NCI-H82 treated with DMSO at 0.1 percent for 48 hours (cell line): ENCODE measurements around the gene DEFB114.

Experiments used
- DNase-seq: peaks from one replicate; lab custom pipeline; 2025; ENCODE audit not compliant: unreplicated experiment; lab: John Stamatoyannopoulos, UW

The DEFB114 gene

GRCh38 chr6:49937017-49937416 is 26.9 kb downstream of the DEFB114 start:
- DNase-seq, result no peak

- DNase-seq, result no peak
Measured at GRCh38 chr6:49935387-49935786, 28.6 kb downstream of the DEFB114 start.

GRCh38 chr6:49934770-49935169 is 29.2 kb downstream of the DEFB114 start:
- no peak for DNase-seq

DNA sequence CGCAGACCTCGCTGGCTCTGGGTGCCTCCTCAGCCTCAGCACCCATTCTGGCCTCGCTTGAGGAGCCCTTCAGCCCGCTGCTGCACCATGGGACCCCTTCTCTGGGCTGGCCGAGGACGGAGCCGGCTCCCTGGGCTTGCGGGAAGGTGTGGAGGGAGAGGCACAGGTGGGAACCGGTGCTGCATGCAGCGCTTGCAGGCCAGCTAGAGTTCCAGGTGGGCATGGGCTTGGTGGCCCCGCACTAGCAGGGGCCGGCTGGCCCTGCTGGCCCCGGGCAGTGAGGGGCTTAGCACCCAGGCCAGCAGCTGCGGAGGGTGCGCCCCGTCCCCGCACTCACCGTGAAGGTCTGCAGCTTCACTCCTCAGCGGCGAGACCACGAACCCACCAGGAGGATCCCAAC is 30.4 kb downstream of the DEFB114 start:
- no peak for DNase-seq

DNA sequence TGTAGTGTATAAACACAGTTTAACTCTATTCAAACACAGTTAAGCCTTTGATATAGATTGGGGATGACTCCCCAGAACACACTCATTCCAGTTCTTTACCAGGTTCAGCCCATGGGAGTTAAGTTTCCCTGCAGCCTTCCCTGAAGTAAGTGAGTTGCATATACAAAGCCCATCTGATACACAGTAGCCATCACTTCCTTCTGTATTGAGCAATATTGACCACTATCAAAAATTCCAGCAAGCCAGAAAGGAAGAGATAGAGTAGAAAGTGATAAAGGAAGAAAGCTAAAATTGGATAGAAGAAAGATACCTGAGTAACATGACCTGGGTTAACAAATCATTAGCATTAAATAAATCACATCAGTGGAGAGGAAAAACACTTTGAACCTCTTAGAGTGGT is 34.6 kb downstream of the DEFB114 start:
- DNase-seq, result no peak

GRCh38 chr6:49923826-49924225 is 40.1 kb downstream of the DEFB114 start:
- DNase-seq, result no peak

- DNase-seq, result no peak
Measured at GRCh38 chr6:49919935-49920644, 43.9 kb downstream of the DEFB114 start.

GRCh38 chr6:49919261-49919660 is 44.7 kb downstream of the DEFB114 start:
- no peak for DNase-seq

DNA sequence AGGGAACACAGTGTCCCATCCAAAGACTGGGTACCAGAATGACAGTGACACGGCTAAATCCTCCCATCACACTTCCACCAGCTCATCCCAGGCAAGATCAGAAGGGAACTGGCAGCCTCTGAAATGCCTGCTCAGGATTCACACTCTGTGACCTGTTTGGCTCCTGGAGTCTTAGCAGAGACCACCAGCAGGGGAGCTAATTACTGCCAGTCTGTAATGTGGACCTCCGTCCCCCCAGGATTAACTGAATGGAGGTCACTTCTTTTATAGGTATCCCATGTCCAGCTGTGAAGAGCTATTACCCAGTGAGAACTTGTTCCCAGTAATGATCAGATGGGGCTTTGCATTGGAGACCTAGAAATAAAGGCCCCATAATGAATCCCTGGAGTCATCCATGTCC is 45.2 kb downstream of the DEFB114 start:
- no peak for DNase-seq

GRCh38 chr6:49915035-49915434 is 48.9 kb downstream of the DEFB114 start:
- DNase-seq, result no peak

DNA sequence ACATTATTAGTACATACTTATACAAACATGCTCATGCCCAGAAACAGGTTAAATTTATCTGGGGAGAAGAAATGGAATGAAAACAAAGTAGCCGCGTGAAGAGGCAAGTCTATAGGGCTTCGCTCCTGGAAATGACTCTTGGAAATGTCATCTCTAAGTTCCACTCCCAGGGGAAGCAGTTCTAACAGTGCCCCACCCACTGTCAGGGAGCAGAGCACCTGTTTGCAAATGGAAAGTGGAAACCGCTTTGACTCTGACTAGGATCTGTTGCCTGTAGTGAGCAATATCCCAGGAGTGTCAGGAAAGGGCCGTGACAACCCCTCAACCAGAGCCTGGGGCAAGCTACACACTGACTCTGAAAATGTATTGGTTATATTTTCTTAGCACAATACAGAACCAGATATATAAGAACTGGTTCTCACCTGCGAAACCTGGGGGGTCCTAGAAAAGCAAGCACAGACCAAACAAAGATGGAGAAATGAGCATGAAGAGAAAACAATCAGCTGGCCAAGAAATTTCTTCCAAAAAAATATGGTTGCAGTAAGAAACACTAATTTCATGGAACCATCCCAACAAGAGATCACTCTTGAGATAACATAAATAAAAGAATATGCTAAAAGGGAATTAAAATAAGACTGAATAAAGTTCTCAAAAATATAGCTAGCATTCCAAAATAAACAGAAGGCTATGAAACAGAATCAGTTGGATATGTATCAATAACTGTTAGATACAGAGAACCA is 50.2 kb downstream of the DEFB114 start:
- DNase-seq, result no peak

DNA sequence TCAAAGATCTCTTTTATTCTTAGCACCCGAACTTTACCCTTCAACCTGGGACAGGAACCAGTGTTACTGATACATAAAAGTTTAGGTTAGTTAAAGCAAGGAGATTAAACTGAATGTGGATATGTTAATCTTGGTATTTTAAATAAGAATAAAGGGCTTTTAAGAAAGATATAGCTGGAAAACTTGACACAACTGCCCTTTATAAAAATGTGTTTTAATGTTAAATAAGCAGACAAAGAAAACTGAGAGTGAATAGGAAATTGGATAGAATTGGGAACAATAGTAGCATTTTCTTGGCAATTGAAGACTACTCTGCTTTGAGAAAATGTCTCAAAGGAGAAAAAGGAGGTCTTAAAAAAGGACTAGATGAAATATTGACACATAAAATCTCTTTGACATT is 51.8 kb downstream of the DEFB114 start:
- DNase-seq, result no peak

DNA sequence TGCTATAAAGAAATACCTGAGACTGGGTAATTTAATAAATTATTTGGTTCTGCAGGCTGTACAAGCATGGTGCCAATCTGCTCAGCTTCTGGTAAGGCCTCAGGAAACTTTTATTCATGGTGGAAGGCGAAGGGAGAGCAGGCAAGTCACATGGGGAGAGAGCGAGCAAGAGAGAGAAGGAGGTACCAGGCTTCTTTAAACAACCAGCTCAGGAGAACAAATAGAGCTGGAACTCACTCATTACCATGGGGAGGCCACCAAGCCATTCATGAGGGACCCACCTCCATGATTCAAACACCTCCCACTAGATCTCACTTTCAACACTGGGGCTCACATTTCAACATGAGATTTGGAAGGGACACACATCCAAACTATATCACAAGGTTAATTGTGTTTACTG is 52.7 kb downstream of the DEFB114 start:
- DNase-seq, result no peak
